Endothelial cell of umbilical vein (primary cell): ENCODE data around the gene OGFOD2. TPM values are rescaled to one million over a fixed set of nuclear protein-coding genes. Genes with fewer than 3 reads are reported as not detected.

ENCODE experiments used
- BruUV-seq: library from RNA; stranded (reverse); fragments of 400-500 nt; replicated peaks from 2 replicates; lab custom pipeline; 2021; lab: Mats Ljungman, UMichigan
- CTCF ChIA-PET: fragments of 300-600, 350-600 bp; sonication (Branson Sonifier 250); formaldehyde crosslinking; loops from one replicate; lab custom pipeline; 2021; ENCODE audit warnings: antibody characterized with exemption, inconsistent platforms; lab: Charles Lee
- POLR2A ChIA-PET: fragments of 300-600, 350-600 bp; sonication (Branson Sonifier 250); formaldehyde crosslinking; loops from one replicate; lab custom pipeline; 2021; ENCODE audit warnings: antibody characterized with exemption, inconsistent platforms; lab: Charles Lee
- DNase-seq: peaks from one replicate; pipeline ENCODE4 v3.0.0-alpha.2; 2011; ENCODE audit warnings: low read depth, low spot score
- FAIRE-seq: peaks from 2 replicates; lab custom pipeline; 2011; peaks lifted over from hg19 to GRCh38; lab: Jason Lieb, UNC
- H2AFZ ChIP-seq: 2 replicates; pipeline ENCODE4 v1.6.0; 2012; ENCODE audit warnings: low read depth, low read length, control low read depth, inconsistent platforms
- H3K27ac ChIP-seq: 2 replicates; pipeline ENCODE4 v1.5.1; 2011; ENCODE audit warnings: low read depth, mild to moderate bottlenecking, control low read depth, low read length, moderate library complexity; ENCODE audit not compliant: insufficient read depth
- H3K27me3 ChIP-seq, 2 experiments: 2 replicates each; pipeline versions ENCODE4 v1.6.0 to v1.6.1; 2011; ENCODE audit warnings: low read length in 2 of 2, mixed read lengths in 1 of 2; ENCODE audit not compliant: control insufficient read depth in 2 of 2, insufficient read depth in 2 of 2
- H3K36me3 ChIP-seq, 2 experiments: 2 replicates in 1 of 2; 3 replicates in 1 of 2; pipeline ENCODE4 v1.5.1; 2011; ENCODE audit warnings: low read length in 2 of 2, mild to moderate bottlenecking in 1 of 2, moderate library complexity in 1 of 2; ENCODE audit not compliant: control insufficient read depth in 2 of 2, insufficient read depth in 2 of 2; ENCODE audit errors: extremely low read depth in 1 of 2
- H3K4me1 ChIP-seq: 3 replicates; pipeline ENCODE4 v1.5.1; 2011; ENCODE audit warnings: mild to moderate bottlenecking, low read length; ENCODE audit not compliant: control insufficient read depth, insufficient read depth; ENCODE audit errors: extremely low read depth
- H3K4me2 ChIP-seq: 2 replicates; pipeline ENCODE4 v1.6.1; 2011; ENCODE audit warnings: low read length, control low read depth, mixed read lengths; ENCODE audit not compliant: insufficient read depth
- H3K4me3 ChIP-seq, 3 experiments: fragments of 200-600 bp in 1 of 3; sonication (generic), shearing (Covaris generic) in 1 of 3; replicated peaks in 1 of 3; 2 replicates each; pipeline ENCODE4 v1.5.1; 2011 to 2016; ENCODE audit warnings: control low read depth in 3 of 3, low read length in 3 of 3, mild to moderate bottlenecking in 2 of 3, inconsistent platforms in 1 of 3, low read depth in 1 of 3, moderate library complexity in 1 of 3; ENCODE audit not compliant: insufficient read depth in 1 of 3
- H3K79me2 ChIP-seq: 2 replicates; pipeline ENCODE4 v1.6.0; 2012; ENCODE audit warnings: low read length, inconsistent platforms; ENCODE audit not compliant: control insufficient read depth, insufficient read depth
- H3K9ac ChIP-seq: replicated peaks from 2 replicates; pipeline ENCODE3; 2011; ENCODE audit warnings: low read length, control low read depth; ENCODE audit not compliant: insufficient read depth; ENCODE audit errors: extremely low read depth
- H3K9me1 ChIP-seq: replicated peaks from 3 replicates; pipeline ENCODE4 v1.6.0; 2011; ENCODE audit warnings: mild to moderate bottlenecking, low read length; ENCODE audit not compliant: control insufficient read depth, insufficient read depth; ENCODE audit errors: extremely low read depth
- H3K9me3 ChIP-seq: replicated peaks from 2 replicates; pipeline ENCODE4 v1.5.1; 2012; ENCODE audit warnings: low read length, inconsistent platforms; ENCODE audit not compliant: control insufficient read depth, insufficient read depth
- H4K20me1 ChIP-seq: replicated peaks from 2 replicates; pipeline ENCODE3; 2011; ENCODE audit warnings: mild to moderate bottlenecking, low read length; ENCODE audit not compliant: control insufficient read depth, insufficient read depth; ENCODE audit errors: extremely low read depth
- CTCF ChIP-seq, 2 donors: IDR thresholded peaks; 1 replicate in 1 of 2; 2 replicates in 1 of 2; pipeline ENCODE4 v1.5.1; 2011; ENCODE audit warnings: low read length in 2 of 2, mild to moderate bottlenecking in 2 of 2, moderate library complexity in 2 of 2, control low read depth in 1 of 2, inconsistent platforms in 1 of 2, low read depth in 1 of 2; ENCODE audit not compliant: insufficient read depth in 1 of 2; ENCODE audit errors: extremely low read depth in 1 of 2
- EZH2 ChIP-seq: IDR thresholded peaks from 2 replicates; pipeline ENCODE4 v1.6.1; 2012; ENCODE audit warnings: borderline replicate concordance, low read depth, mild to moderate bottlenecking, moderate library complexity, low read length, inconsistent platforms; ENCODE audit not compliant: severe bottlenecking
- FOS ChIP-seq: IDR thresholded peaks from 2 replicates; pipeline ENCODE4 v1.6.1; 2011; ENCODE audit warnings: mild to moderate bottlenecking, low read length, moderate library complexity, borderline replicate concordance; ENCODE audit not compliant: insufficient read depth
- GATA2 ChIP-seq: IDR thresholded peaks from 2 replicates; pipeline ENCODE4 v1.7.0; 2011; ENCODE audit warnings: low read depth, mild to moderate bottlenecking, moderate library complexity, mixed read lengths, low read length; ENCODE audit not compliant: insufficient read length, insufficient read depth
- JUN ChIP-seq: IDR thresholded peaks from 2 replicates; pipeline ENCODE4 v1.6.1; 2011; ENCODE audit warnings: borderline replicate concordance, low read depth; ENCODE audit not compliant: insufficient read length, insufficient read depth
- MAX ChIP-seq: IDR thresholded peaks from 2 replicates; pipeline ENCODE4 v1.6.1; 2011; ENCODE audit not compliant: insufficient read depth, insufficient read length
- MYC ChIP-seq: IDR thresholded peaks from one replicate; pipeline ENCODE4 v1.6.1; 2011; ENCODE audit warnings: mild to moderate bottlenecking, low read depth, low read length
- POLR2A ChIP-seq: IDR thresholded peaks from 2 replicates; pipeline ENCODE4 v1.6.1; 2012; ENCODE audit warnings: low read depth, mild to moderate bottlenecking, control low read depth, low read length
- POLR2AphosphoS5 ChIP-seq: IDR thresholded peaks from 2 replicates; pipeline ENCODE4 v1.6.1; 2012; ENCODE audit warnings: low read depth, mild to moderate bottlenecking, control low read depth, low read length, moderate library complexity; ENCODE audit not compliant: insufficient read depth
- dilution Hi-C: fragments of 300-500 bp; cut with MboI; formaldehyde crosslinking; loops from one replicate; pipeline ENCODE4 v1.15.0; 2019; ENCODE audit warnings: low sequenced_read_pairs; ENCODE audit not compliant: extremely low pct_ligation_motif_present
- intact Hi-C: fragments of 100-400 bp; cut with micrococcal nuclease; formaldehyde crosslinking; loops from one replicate; pipeline ENCODE4 v1.10.0; 2022
- polyA plus RNA-seq, 4 experiments: library from polyadenylated mRNA; depleted of rRNA in 3 of 4; stranded (reverse) in 3 of 4; unstranded in 1 of 4; fragments of >200 nt; gene quantifications; 2 replicates each; pipeline versions ENCODE4 v1.2.1 to v1.2.3, GENCODE V29; 2011 to 2012; ENCODE audit warnings: missing spikeins in 1 of 4
- total RNA-seq: library from RNA; stranded (reverse); gene quantifications from 2 replicates; pipeline ENCODE4 v1.2.3, GENCODE V29; 2021

OGFOD2 gene
- total and polyA plus RNA-seq, 2 donors (not counting 3 experiments of a cell fraction or from before 2014, with no cell fraction given), result 16.8 to 24.1 TPM

- no TSS peak for BruUV-seq
- H3K9ac ChIP-seq, result no peak overlapping the region
- CTCF ChIA-PET, result no interaction called here
Observed at GRCh38 chr12:123024819-123025391, 49.9 kb downstream of the OGFOD2 start.

GRCh38 chr12:123026094-123026853, 51.2 kb downstream of the OGFOD2 start:
- no peak for FAIRE-seq
- no peak overlapping the region for H3K27ac ChIP-seq
- no TSS peak for BruUV-seq
- no peak for DNase-seq
- dilution Hi-C loops (no loop called here), intact Hi-C loops (no loop called here)
- TF ChIP-seq GATA2 (no peak), JUN (no peak), CTCF (IDR thresholded peaks at IDR 0.05; ENCODE audit: extremely low read depth in 1 of 2, insufficient read depth in 1 of 2, low read depth in 1 of 2, low read length in 2 of 2) (no peak), MYC (no peak), MAX (no peak), POLR2A (no peak), EZH2 (no peak), POLR2AphosphoS5 (no peak), FOS (no peak)
- H3K4me3 ChIP-seq, result no peak overlapping the region
- H3K9me3 ChIP-seq, result no peaks in the 10 kb centered on the region
- POLR2A ChIA-PET, result no interaction called here
- H3K36me3 ChIP-seq, result no peaks in the 10 kb centered on the region
- H3K9me1 ChIP-seq, result no peaks in the 10 kb centered on the region
- no peaks in the 10 kb centered on the region for H3K79me2 ChIP-seq
- H3K27me3 ChIP-seq, result no peaks in the 10 kb centered on the region
- CTCF ChIA-PET, result interaction anchor here (1.4 to 1.6 kb wide), 3 partner anchors 8 to 129 kb away, joined by 3 to 5 read pairs (median 3); no protein-coding TSS in a partner anchor
- no peaks in the 10 kb centered on the region for H4K20me1 ChIP-seq
- H3K4me2 ChIP-seq, result no peak overlapping the region
- H3K4me1 ChIP-seq, result peaks cover 3% of the 10 kb centered on the region
- no peak overlapping the region for H2AFZ ChIP-seq
- no peak overlapping the region for H3K9ac ChIP-seq

More at GRCh38 chr12:123024819-123025391, 49.9 kb downstream of the OGFOD2 start:
- no peak overlapping the region for H3K27ac ChIP-seq
- DNase-seq (no peak), FAIRE-seq (peak; percentile 37)
- TF ChIP-seq POLR2A (no peak), JUN (no peak), FOS (peak; percentile 43)
- dilution Hi-C loops (no loop called here), intact Hi-C loops (no loop called here)
- H3K4me2 ChIP-seq, result no peak overlapping the region
- no peak overlapping the region for H2AFZ ChIP-seq
- H3K36me3 ChIP-seq, result no peaks in the 10 kb centered on the region
- H3K27me3 ChIP-seq, result no peaks in the 10 kb centered on the region
- POLR2A ChIA-PET, result no interaction called here
- H4K20me1 ChIP-seq, result no peaks in the 10 kb centered on the region
- no peak overlapping the region for H3K4me3 ChIP-seq
- peaks cover 3% of the 10 kb centered on the region for H3K4me1 ChIP-seq
- no peaks in the 10 kb centered on the region for H3K9me1 ChIP-seq
- H3K9me3 ChIP-seq, result no peaks in the 10 kb centered on the region
- no peaks in the 10 kb centered on the region for H3K79me2 ChIP-seq
